Measurements from ENCODE around the gene GLB1L2. TPM values are rescaled to one million over a fixed set of nuclear protein-coding genes. Genes with fewer than 3 reads are reported as not detected.

Gene GLB1L2
- total RNA-seq, 2 experiments from 2014 or later, result 1.2 to 1.9 TPM

GRCh38 chr11:134407321-134407828 is 75.6 kb downstream of the GLB1L2 start:
- CTCF ChIA-PET, result no interaction called here
- no peak overlapping the region for H3K4me3 Mint-ChIP-seq
- peaks cover 3% of the 10 kb centered on the region for H3K4me1 Mint-ChIP-seq (ENCODE audit: low read depth)

GRCh38 chr11:134407923-134408322 is 76.1 kb downstream of the GLB1L2 start:
- Mint-ChIP-seq H3K4me3 (no peak overlapping the region), H3K4me1 (ENCODE audit: low read depth) (peaks cover 4% of the 10 kb centered on the region), H3K36me3 (ENCODE audit: low read depth) (no peaks in the 10 kb centered on the region), H3K27me3 (ENCODE audit: low read depth) (peaks cover 27% of the 10 kb centered on the region), H3K9me3 (ENCODE audit: insufficient read depth) (no peaks in the 10 kb centered on the region), H3K27ac (no peak overlapping the region)
- ChIA-PET CTCF (no interaction called here), POLR2A (no interaction called here)
- ATAC-seq (no peak), DNase-seq (no peak)

More at GRCh38 chr11:134407321-134407828, 75.6 kb downstream of the GLB1L2 start:
- POLR2A ChIA-PET, result no interaction called here
- Mint-ChIP-seq H3K9me3 (ENCODE audit: insufficient read depth) (no peaks in the 10 kb centered on the region), H3K27me3 (ENCODE audit: low read depth) (peaks cover 25% of the 10 kb centered on the region), H3K27ac (no peak overlapping the region), H3K36me3 (ENCODE audit: low read depth) (no peaks in the 10 kb centered on the region)
- DNase-seq (no peak), ATAC-seq (no peak)

- Mint-ChIP-seq H3K4me3 (no peak overlapping the region), H3K9me3 (ENCODE audit: insufficient read depth) (no peaks in the 10 kb centered on the region), H3K36me3 (ENCODE audit: low read depth) (no peaks in the 10 kb centered on the region), H3K27ac (no peak overlapping the region), H3K27me3 (ENCODE audit: low read depth) (peaks cover 44% of the 10 kb centered on the region), H3K4me1 (ENCODE audit: low read depth) (peaks cover 11% of the 10 kb centered on the region)
- POLR2A ChIA-PET, result no interaction called here
- CTCF ChIA-PET, result no interaction called here
- no peak for ATAC-seq
- DNase-seq, result no peak
Measured at GRCh38 chr11:134409552-134410429, 78.0 kb downstream of the GLB1L2 start.

- H3K27me3 Mint-ChIP-seq (ENCODE audit: low read depth), result peaks cover 54% of the 10 kb centered on the region
- H3K9me3 Mint-ChIP-seq (ENCODE audit: insufficient read depth), result no peaks in the 10 kb centered on the region
- H3K4me1 Mint-ChIP-seq (ENCODE audit: low read depth), result peaks cover 11% of the 10 kb centered on the region
- CTCF ChIA-PET, result no interaction called here
- peak overlapping the region; percentile 36 for H3K4me3 Mint-ChIP-seq
- DNase-seq, result no peak
- no peaks in the 10 kb centered on the region for H3K36me3 Mint-ChIP-seq (ENCODE audit: low read depth)
- H3K27ac Mint-ChIP-seq, result no peak overlapping the region
- no peak for ATAC-seq
- POLR2A ChIA-PET, result no interaction called here
Measured at GRCh38 chr11:134410766-134411165, 79.0 kb downstream of the GLB1L2 start.

- Mint-ChIP-seq H3K4me3 (peak within 1 kb of the TSS; percentile 36), H3K4me1 (ENCODE audit: low read depth) (peaks cover 11% of the 10 kb centered on the region), H3K27ac (no peak within 1 kb of the TSS), H3K9me3 (ENCODE audit: insufficient read depth) (no peaks in the 10 kb centered on the region), H3K36me3 (ENCODE audit: low read depth) (no peaks in the 10 kb centered on the region), H3K27me3 (ENCODE audit: low read depth) (peaks cover 65% of the 10 kb centered on the region)
- ChIA-PET CTCF (no interaction called here), POLR2A (no interaction called here)
- DNase-seq, result peak; percentile 24
- ATAC-seq, result peak; percentile 54
Measured at GRCh38 chr11:134412203-134413042, 80.6 kb downstream of the GLB1L2 start, which contains the start of gene B3GAT1. Gene B3GAT1 (minus strand): TSS chr11:134412242. CDS start chr11:134387659, 24,583 bp downstream.

GRCh38 chr11:134413043-134413825 is 81.4 kb downstream of the GLB1L2 start:
- ATAC-seq, result no peak
- Mint-ChIP-seq H3K27me3 (ENCODE audit: low read depth) (peaks cover 60% of the 10 kb centered on the region), H3K36me3 (ENCODE audit: low read depth) (no peaks in the 10 kb centered on the region), H3K27ac (no peak overlapping the region), H3K9me3 (ENCODE audit: insufficient read depth) (no peaks in the 10 kb centered on the region), H3K4me1 (ENCODE audit: low read depth) (peaks cover 11% of the 10 kb centered on the region), H3K4me3 (no peak overlapping the region)
- POLR2A ChIA-PET, result no interaction called here
- no peak for DNase-seq
- CTCF ChIA-PET, result no interaction called here

- no peak overlapping the region for H3K27ac Mint-ChIP-seq
- no peak for DNase-seq
- H3K36me3 Mint-ChIP-seq (ENCODE audit: low read depth), result no peaks in the 10 kb centered on the region
- H3K4me1 Mint-ChIP-seq (ENCODE audit: low read depth), result peaks cover 11% of the 10 kb centered on the region
- H3K27me3 Mint-ChIP-seq (ENCODE audit: low read depth), result peaks cover 60% of the 10 kb centered on the region
- H3K9me3 Mint-ChIP-seq (ENCODE audit: insufficient read depth), result no peaks in the 10 kb centered on the region
- ChIA-PET CTCF (no interaction called here), POLR2A (no interaction called here)
- no peak for ATAC-seq
- H3K4me3 Mint-ChIP-seq, result no peak overlapping the region
Measured at GRCh38 chr11:134413826-134414731, 82.3 kb downstream of the GLB1L2 start.

- Mint-ChIP-seq H3K27me3 (ENCODE audit: low read depth) (peaks cover 55% of the 10 kb centered on the region), H3K27ac (no peak overlapping the region), H3K9me3 (ENCODE audit: insufficient read depth) (no peaks in the 10 kb centered on the region)
Measured at GRCh38 chr11:134414766-134415765, 83.3 kb downstream of the GLB1L2 start.

GRCh38 chr11:134416726-134417125 is 84.9 kb downstream of the GLB1L2 start:
- Mint-ChIP-seq H3K4me1 (ENCODE audit: low read depth) (peaks cover 8% of the 10 kb centered on the region), H3K9me3 (ENCODE audit: insufficient read depth) (no peaks in the 10 kb centered on the region), H3K27me3 (ENCODE audit: low read depth) (peaks cover 40% of the 10 kb centered on the region), H3K4me3 (no peak overlapping the region), H3K36me3 (ENCODE audit: low read depth) (no peaks in the 10 kb centered on the region), H3K27ac (no peak overlapping the region)
- ChIA-PET CTCF (no interaction called here), POLR2A (no interaction called here)
- DNase-seq, result no peak
- ATAC-seq, result no peak

More at GRCh38 chr11:134414766-134415765, 83.3 kb downstream of the GLB1L2 start:
- ATAC-seq (no peak), DNase-seq (no peak)
- Mint-ChIP-seq H3K4me3 (no peak overlapping the region), H3K4me1 (ENCODE audit: low read depth) (peaks cover 11% of the 10 kb centered on the region), H3K36me3 (ENCODE audit: low read depth) (no peaks in the 10 kb centered on the region)
- POLR2A ChIA-PET, result no interaction called here
- CTCF ChIA-PET, result no interaction called here

Data from activated CD8-positive, alpha-beta T cell treated with anti-CD3 and anti-CD28 coated beads, Interleukin-2, amount 10 ng/mL, durations not matched to agents 7 days and 5 days (primary cell).